ENCODE measurements around the gene FOXP4. TPM values are rescaled to one million over a fixed set of nuclear protein-coding genes. Genes with fewer than 3 reads are reported as not detected.

Gene FOXP4
- total and polyA plus RNA-seq, 4 donors = 9.1 to 36.2 (median 21.5) TPM

DNA sequence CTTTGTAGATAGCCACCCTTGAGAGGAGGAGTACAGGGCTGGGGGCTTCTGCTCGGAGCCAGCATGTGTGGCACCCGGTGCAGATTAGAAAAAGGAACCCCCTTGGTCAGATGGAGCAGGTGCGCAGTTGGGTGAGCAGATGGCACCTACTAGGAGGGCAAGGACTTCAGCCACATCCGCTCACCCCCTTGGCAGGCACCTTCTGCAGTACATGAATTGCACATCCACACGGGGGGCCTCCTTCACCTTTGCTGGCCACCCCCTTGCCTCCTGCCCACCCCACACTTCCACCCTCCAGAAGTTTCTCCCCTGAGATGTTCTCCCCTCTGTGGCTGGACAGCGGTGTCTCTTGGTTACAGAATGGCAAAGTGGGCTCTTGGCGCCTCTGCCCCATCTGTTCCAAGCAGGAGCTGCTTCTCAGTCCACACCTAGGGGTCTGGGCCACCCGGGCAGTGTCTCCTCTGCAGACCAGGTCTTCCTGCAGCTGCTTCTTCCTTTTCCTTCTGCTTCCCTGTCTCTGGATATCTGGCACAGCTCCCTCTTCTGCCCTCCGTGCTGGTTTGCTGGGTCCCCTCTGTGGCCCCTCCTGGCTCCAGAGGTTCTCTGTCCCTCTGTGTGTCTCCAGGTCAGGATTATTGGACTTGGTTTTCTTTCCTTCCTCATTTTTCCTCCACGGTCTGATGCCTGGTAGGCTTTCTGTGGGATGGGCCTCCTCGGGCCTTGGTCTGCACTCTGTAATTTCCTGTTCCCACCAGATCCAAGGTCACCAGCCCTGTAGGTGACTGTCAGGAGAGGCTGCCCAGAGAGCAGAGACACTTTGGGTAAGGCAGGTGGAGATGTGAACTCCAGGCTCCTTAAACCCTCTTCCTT lies 96.1 kb downstream of the FOXP4 start:
- ATAC-seq (ENCODE audit: low FRiP score) = no peak
- H3K9me3 ChIP-seq (ENCODE audit: control insufficient read depth, low read length) = no peaks in the 10 kb centered on the region
- H3K4me1 ChIP-seq (ENCODE audit: control insufficient read depth in 1 of 2, insufficient read depth in 2 of 2, low read length in 2 of 2) = no peaks in the 10 kb centered on the region
- intact Hi-C loops (cut with DNase I) = no loop called here
- WGBS, 2 donors = 85 to 88% methylated on average over 11 of the region's 11 CpGs
- no peak overlapping the region for H3K4me3 ChIP-seq (ENCODE audit: low read length in 2 of 2)
- H3K36me3 ChIP-seq (ENCODE audit: control insufficient read depth in 1 of 2, insufficient read depth in 2 of 2, low read length in 1 of 2) = no peaks in the 10 kb centered on the region
- DNase-seq = peak in 1 of 2 donors; percentile 55
- H3K27ac ChIP-seq (ENCODE audit: low read depth in 1 of 2, low read length in 2 of 2) = no peak overlapping the region
- H3K27me3 ChIP-seq (ENCODE audit: control insufficient read depth in 1 of 2, insufficient read depth in 2 of 2, low read length in 1 of 2) = no peaks in the 10 kb centered on the region

DNA sequence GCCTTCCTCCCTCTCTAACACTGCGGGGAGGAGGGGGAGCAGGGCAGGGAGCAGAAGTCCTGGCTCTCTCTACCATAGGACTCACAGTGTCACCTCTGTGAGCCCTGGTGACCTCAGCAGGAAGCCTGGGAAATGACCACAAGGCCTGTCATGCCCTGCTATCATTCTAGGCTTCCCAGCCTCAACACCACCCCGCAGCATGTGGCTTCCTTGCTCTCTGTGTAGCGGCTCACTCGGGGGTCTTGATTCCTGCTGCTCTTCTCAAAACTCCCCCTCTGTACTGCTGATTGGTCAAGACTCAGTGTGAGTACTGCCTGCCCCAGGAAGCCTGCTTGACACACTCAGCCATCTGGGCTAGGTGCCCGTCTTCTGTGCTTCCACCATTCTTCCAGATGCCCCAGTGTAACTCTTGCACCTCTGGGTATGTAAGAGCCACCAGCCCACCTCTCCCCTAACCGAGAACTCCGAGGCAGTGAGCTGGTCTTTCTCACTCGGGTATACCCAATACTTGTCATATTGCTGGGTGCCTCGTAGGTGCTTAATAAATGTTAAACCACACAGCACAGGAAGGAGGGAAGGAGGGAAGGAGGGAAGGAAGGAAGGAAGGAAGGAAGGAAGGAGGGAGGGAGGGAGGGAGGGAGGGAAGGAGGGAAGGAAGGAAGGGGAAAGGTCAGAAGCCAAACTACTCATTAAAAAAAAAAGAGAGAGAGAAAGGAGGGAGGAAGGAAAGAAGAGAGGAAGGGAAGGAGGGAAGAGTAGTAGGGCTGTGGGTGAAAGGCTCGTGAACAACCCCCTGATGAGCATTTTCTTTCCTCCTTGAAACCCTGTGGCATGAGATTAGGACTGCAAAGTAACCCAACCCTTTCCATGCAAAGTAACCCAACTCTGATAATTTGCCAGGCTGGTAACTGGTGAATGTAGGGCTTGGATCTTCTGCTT lies 97.0 kb downstream of the FOXP4 start:
- Histone ChIP-seq H3K9me3 (ENCODE audit: control insufficient read depth, low read length) (no peaks in the 10 kb centered on the region), H3K4me3 (ENCODE audit: low read length in 2 of 2) (no peak overlapping the region), H3K36me3 (ENCODE audit: control insufficient read depth in 1 of 2, insufficient read depth in 2 of 2, low read length in 1 of 2) (no peaks in the 10 kb centered on the region), H3K27me3 (ENCODE audit: control insufficient read depth in 1 of 2, insufficient read depth in 2 of 2, low read length in 1 of 2) (no peaks in the 10 kb centered on the region), H3K27ac (ENCODE audit: low read depth in 1 of 2, low read length in 2 of 2) (no peak overlapping the region), H3K4me1 (ENCODE audit: control insufficient read depth in 1 of 2, insufficient read depth in 2 of 2, low read length in 2 of 2) (no peaks in the 10 kb centered on the region)
- DNase-seq (peak in 1 of 2 donors; percentile 27), ATAC-seq (ENCODE audit: low FRiP score) (no peak)
- intact Hi-C loops (cut with DNase I) = no loop called here
- 81 to 83% methylated on average over 10 of the region's 10 CpGs for WGBS, 2 donors

DNA sequence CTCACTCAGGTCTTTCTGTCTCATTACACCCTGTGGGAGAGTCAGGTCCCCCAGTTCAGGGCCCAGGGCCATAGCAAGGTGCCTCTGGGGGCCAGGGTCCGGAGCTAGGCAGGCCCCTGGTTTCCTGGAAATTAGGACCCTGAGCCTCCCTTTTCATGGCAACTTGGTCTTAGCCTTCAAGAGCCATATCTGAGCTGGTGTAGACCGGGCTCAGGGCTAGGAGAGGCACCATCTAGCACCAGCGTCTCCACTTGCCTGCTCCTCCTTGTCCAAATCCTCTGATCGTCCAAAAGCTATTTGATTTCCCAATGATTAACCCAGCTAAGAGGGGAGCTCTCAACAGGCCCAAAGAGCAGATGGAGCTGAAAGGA lies 97.7 kb downstream of the FOXP4 start:
- no peak for ATAC-seq (ENCODE audit: low FRiP score)
- Histone ChIP-seq H3K9me3 (ENCODE audit: control insufficient read depth, low read length) (no peaks in the 10 kb centered on the region), H3K27ac (ENCODE audit: low read depth in 1 of 2, low read length in 2 of 2) (no peak overlapping the region), H3K4me3 (ENCODE audit: low read length in 2 of 2) (no peak overlapping the region), H3K4me1 (ENCODE audit: control insufficient read depth in 1 of 2, insufficient read depth in 2 of 2, low read length in 2 of 2) (no peaks in the 10 kb centered on the region), H3K27me3 (ENCODE audit: control insufficient read depth in 1 of 2, insufficient read depth in 2 of 2, low read length in 1 of 2) (no peaks in the 10 kb centered on the region), H3K36me3 (ENCODE audit: control insufficient read depth in 1 of 2, insufficient read depth in 2 of 2, low read length in 1 of 2) (no peaks in the 10 kb centered on the region)
- intact Hi-C loops (cut with DNase I) = no loop called here
- WGBS, 2 donors = 92 to 94% methylated on average over 4 of the region's 4 CpGs
- DNase-seq = no peak

DNA sequence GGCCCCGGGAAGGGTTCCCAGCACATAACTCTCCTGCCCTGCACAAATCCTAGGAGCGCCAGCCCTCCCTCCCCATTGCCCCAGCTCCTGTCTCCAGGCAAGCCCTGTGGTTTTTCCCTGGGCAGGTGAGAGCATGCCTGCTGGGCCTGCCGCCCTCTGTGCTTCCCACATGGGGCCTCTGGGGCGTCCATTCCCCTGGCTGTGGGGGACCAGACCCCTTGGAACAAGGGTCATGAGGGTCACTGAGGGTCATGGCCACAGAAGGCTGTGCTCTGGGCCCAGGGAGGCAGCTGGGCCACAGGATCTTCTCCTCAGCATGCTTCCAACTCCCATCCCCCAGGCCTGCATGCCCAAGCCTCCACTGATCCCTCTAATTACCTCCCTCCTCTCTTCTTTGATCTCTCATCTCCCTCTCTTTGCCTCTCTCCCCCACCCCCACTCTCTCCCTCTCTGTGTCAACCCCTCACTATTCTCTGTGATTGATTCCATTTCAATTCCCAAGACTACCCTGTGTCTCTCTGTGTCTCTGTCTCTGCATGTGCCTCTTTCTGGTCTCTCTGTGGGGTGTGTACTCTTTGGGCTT lies 98.2 kb downstream of the FOXP4 start:
- Histone ChIP-seq H3K27me3 (ENCODE audit: control insufficient read depth in 1 of 2, insufficient read depth in 2 of 2, low read length in 1 of 2) (no peaks in the 10 kb centered on the region), H3K4me3 (ENCODE audit: low read length in 2 of 2) (no peak overlapping the region), H3K36me3 (ENCODE audit: control insufficient read depth in 1 of 2, insufficient read depth in 2 of 2, low read length in 1 of 2) (no peaks in the 10 kb centered on the region), H3K9me3 (ENCODE audit: control insufficient read depth, low read length) (no peaks in the 10 kb centered on the region), H3K4me1 (ENCODE audit: control insufficient read depth in 1 of 2, insufficient read depth in 2 of 2, low read length in 2 of 2) (no peaks in the 10 kb centered on the region), H3K27ac (ENCODE audit: low read depth in 1 of 2, low read length in 2 of 2) (no peak overlapping the region)
- ATAC-seq (ENCODE audit: low FRiP score) = no peak
- intact Hi-C loops (cut with DNase I) = no loop called here
- DNase-seq = peak in 1 of 2 donors; percentile 62
- 87 to 91% methylated on average over 4 of the region's 4 CpGs for WGBS, 2 donors

DNA sequence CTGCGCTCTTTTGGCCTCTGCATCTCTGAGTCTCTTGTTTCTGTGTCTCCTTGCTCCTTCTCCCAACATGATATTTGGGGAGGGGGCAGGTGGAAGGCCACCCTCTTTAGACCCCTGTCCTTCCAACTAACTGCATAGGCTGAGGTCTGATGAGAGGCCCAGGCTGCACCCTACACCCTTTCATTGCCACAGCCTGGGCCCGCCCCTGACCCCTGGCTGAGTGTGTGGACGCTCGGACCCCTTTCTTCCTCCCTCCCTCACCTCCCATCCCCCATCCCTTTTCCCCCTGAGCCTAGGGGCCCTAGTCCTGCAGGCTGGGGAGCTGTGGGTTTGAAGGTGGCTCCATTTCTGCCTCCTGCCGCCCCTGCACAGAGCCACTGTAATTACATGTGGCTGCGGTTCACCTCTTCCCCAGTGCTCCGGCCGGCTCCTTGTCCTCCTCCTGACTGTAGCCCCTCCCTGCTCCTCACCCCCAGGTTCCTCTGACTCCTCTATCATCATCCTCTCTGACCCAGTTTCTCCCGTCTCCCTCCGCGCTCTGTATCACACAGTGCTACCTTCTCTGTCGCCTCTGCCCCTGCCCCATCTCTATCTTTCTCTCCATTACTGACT lies 98.9 kb downstream of the FOXP4 start:
- 87 to 90% methylated on average over 12 of the region's 12 CpGs for WGBS, 2 donors
- H3K27me3 ChIP-seq (ENCODE audit: control insufficient read depth in 1 of 2, insufficient read depth in 2 of 2, low read length in 1 of 2) = no peaks in the 10 kb centered on the region
- no peak overlapping the region for H3K4me3 ChIP-seq (ENCODE audit: low read length in 2 of 2)
- H3K27ac ChIP-seq (ENCODE audit: low read depth in 1 of 2, low read length in 2 of 2) = no peak overlapping the region
- DNase-seq = peak; percentile 38 to 46
- no peak for ATAC-seq (ENCODE audit: low FRiP score)
- intact Hi-C loops (cut with DNase I) = no loop called here
- H3K9me3 ChIP-seq (ENCODE audit: control insufficient read depth, low read length) = no peaks in the 10 kb centered on the region
- H3K4me1 ChIP-seq (ENCODE audit: control insufficient read depth in 1 of 2, insufficient read depth in 2 of 2, low read length in 2 of 2) = no peaks in the 10 kb centered on the region
- H3K36me3 ChIP-seq (ENCODE audit: control insufficient read depth in 1 of 2, insufficient read depth in 2 of 2, low read length in 1 of 2) = no peaks in the 10 kb centered on the region

DNA sequence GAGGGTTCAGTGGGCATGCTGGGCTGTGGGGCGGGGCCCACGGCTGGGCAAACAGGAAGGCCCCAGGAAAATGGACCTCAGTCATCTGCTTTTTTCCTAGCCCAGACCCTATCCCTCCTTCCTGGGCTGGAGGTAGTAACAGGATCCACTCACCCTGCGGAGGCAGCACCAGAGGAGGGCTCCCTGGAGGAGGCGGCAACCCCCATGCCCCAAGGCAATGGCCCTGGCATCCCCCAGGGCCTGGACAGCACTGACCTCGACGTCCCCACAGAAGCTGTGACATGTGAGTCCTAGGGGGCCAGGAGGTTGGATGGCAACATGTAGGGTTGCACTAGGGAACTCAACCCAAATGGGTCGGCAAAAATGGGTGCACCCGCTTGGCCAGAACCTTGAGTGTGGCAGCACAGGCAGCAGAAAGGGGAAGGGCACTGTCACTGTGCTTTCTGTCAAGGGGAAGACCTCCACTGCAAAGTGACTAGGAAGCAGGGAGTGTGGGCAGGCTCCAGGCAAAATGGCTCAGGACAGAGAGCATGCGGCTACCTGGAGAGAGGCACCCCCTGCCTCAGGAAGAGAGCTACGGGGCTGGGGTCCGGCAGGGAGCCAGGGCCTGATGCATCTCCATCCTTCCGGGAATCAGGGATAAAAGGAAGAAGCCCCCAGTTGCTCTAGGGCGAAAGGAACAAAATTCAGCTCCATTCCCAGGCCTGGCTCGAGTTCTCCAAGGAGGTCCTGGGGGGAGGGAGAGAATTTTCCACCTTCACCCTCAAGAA lies 100.0 kb downstream of the FOXP4 start:
- WGBS, 2 donors = 89 to 90% methylated on average over 14 of the region's 14 CpGs
- no peaks in the 10 kb centered on the region for H3K4me1 ChIP-seq (ENCODE audit: control insufficient read depth in 1 of 2, insufficient read depth in 2 of 2, low read length in 2 of 2)
- intact Hi-C loops (cut with DNase I) = no loop called here

DNA sequence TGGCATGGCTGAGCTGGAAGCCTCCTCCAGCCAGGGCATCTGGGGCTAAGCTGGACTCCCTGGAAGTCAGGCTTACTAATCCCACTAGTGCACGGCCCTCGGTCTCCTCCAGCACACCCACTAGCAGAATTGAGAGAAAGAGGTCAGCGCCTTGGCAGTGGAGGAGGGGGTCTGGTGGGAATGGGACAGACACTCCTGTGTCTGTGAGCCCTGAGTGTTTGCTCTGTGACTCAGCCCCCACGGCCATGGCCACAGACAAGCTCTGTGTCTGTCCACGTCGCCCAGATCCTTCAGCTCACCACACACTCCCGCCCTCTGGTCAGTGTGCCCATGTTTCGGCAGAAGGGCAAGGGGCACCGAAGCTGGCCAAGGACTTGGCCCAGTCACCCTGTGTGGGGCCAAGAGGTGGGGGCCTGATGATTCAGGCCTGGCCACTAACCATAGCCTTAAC lies 100.9 kb downstream of the FOXP4 start:
- peak; percentile 33 to 54 for DNase-seq
- no peak for ATAC-seq (ENCODE audit: low FRiP score)
- Histone ChIP-seq H3K4me1 (ENCODE audit: control insufficient read depth in 1 of 2, insufficient read depth in 2 of 2, low read length in 2 of 2) (no peaks in the 10 kb centered on the region), H3K36me3 (ENCODE audit: control insufficient read depth in 1 of 2, insufficient read depth in 2 of 2, low read length in 1 of 2) (no peaks in the 10 kb centered on the region), H3K4me3 (ENCODE audit: low read length in 2 of 2) (no peak overlapping the region), H3K9me3 (ENCODE audit: control insufficient read depth, low read length) (no peaks in the 10 kb centered on the region), H3K27me3 (ENCODE audit: control insufficient read depth in 1 of 2, insufficient read depth in 2 of 2, low read length in 1 of 2) (no peaks in the 10 kb centered on the region), H3K27ac (ENCODE audit: low read depth in 1 of 2, low read length in 2 of 2) (no peak overlapping the region)
- WGBS, 2 donors = 75 to 79% methylated on average over 9 of the region's 9 CpGs
- intact Hi-C loops (cut with DNase I) = no loop called here

More for the DNA sequence above, 100.0 kb downstream of the FOXP4 start:
- Histone ChIP-seq H3K4me3 (ENCODE audit: low read length in 2 of 2) (no peak overlapping the region), H3K9me3 (ENCODE audit: control insufficient read depth, low read length) (no peaks in the 10 kb centered on the region), H3K27me3 (ENCODE audit: control insufficient read depth in 1 of 2, insufficient read depth in 2 of 2, low read length in 1 of 2) (no peaks in the 10 kb centered on the region), H3K36me3 (ENCODE audit: control insufficient read depth in 1 of 2, insufficient read depth in 2 of 2, low read length in 1 of 2) (no peaks in the 10 kb centered on the region), H3K27ac (ENCODE audit: low read depth in 1 of 2, low read length in 2 of 2) (no peak overlapping the region)
- no peak for ATAC-seq (ENCODE audit: low FRiP score)
- DNase-seq = peak; percentile 24 to 55
